HepG2 (cell line): ENCODE results near the gene MTA3. TPM values are rescaled to one million over a fixed set of nuclear protein-coding genes. Genes with fewer than 3 reads are reported as not detected.

Experiments
- GATA4 ChIP-seq: sonication (generic); IDR thresholded peaks from 2 replicates; pipeline ENCODE4 v1.6.1; 2016; ENCODE audit warnings: antibody characterized with exemption, low read depth, borderline replicate concordance
- ISL2 ChIP-seq: sonication (generic); formaldehyde crosslinking; IDR thresholded peaks from 2 replicates; pipeline ENCODE4 v1.5.0; 2020; ENCODE audit warnings: missing genetic modification reagents
- KAT8 ChIP-seq: IDR thresholded peaks from 2 replicates; pipeline ENCODE4 v1.6.1; 2016; ENCODE audit warnings: missing genetic modification reagents, missing compliant biosample characterization
- KDM5B ChIP-seq: sonication (generic); formaldehyde crosslinking; IDR thresholded peaks from 2 replicates; pipeline ENCODE4 v1.4.0; 2020; ENCODE audit warnings: missing genetic modification reagents, mild to moderate bottlenecking, borderline replicate concordance
- MAFK ChIP-seq, 2 experiments: IDR thresholded peaks in 1 of 2; conservative IDR thresholded peaks in 1 of 2; 2 replicates each; pipeline ENCODE4 v1.6.1; 2011; ENCODE audit warnings: improper control_type of control experiment in 2 of 2, low read length in 2 of 2
- MIER3 ChIP-seq: IDR thresholded peaks from 2 replicates; pipeline ENCODE4 v1.6.1; 2016; ENCODE audit warnings: missing compliant biosample characterization, borderline replicate concordance
- NRL ChIP-seq: sonication (generic); formaldehyde crosslinking; IDR thresholded peaks from 2 replicates; pipeline ENCODE4 v1.5.0; 2020; ENCODE audit warnings: missing genetic modification reagents, mild to moderate bottlenecking, moderate library complexity, borderline replicate concordance
- SMC3 ChIP-seq: IDR thresholded peaks from 2 replicates; pipeline ENCODE4 v1.6.1; 2011; ENCODE audit warnings: low read length, improper control_type of control experiment
- ZNF124 ChIP-seq: sonication (generic); formaldehyde crosslinking; IDR thresholded peaks from 2 replicates; pipeline ENCODE4 v1.4.0; 2020; ENCODE audit warnings: missing genetic modification reagents
- ZNF354B ChIP-seq: sonication (generic); formaldehyde crosslinking; IDR thresholded peaks from 2 replicates; pipeline ENCODE4 v1.8.0; 2022; ENCODE audit warnings: mild to moderate bottlenecking, missing genetic modification reagents
- ZNF44 ChIP-seq: sonication (generic); formaldehyde crosslinking; IDR thresholded peaks from 2 replicates; pipeline ENCODE4 v1.5.1; 2020; ENCODE audit warnings: mild to moderate bottlenecking, missing genetic modification reagents
- ZNF891 ChIP-seq: sonication (generic); formaldehyde crosslinking; IDR thresholded peaks from 2 replicates; pipeline ENCODE4 v1.5.0; 2020; ENCODE audit warnings: mild to moderate bottlenecking, missing genetic modification reagents
- polyA plus RNA-seq, 8 experiments: library from polyadenylated mRNA; depleted of rRNA in 3 of 8; stranded (reverse) in 7 of 8; unstranded in 1 of 8; fragments of >200 nt; fragmentation: Illumina TruSeq in 4 of 8; extraction: Trizol in 4 of 8; gene quantifications; 2 replicates each; pipeline versions ENCODE4 v1.2.1 to v1.2.3, GENCODE V29; 2011 to 2016; ENCODE audit warnings: low read depth in 4 of 8, missing spikeins in 1 of 8, mixed read lengths in 1 of 8; ENCODE audit not compliant: insufficient read depth in 1 of 8
- total RNA-seq, 5 experiments: library from RNA; depleted of rRNA; stranded (reverse); fragments of >200 nt; fragmentation: Illumina TruSeq; extraction: Trizol; gene quantifications; 2 replicates each; pipeline ENCODE4 v1.2.3, GENCODE V29; 2016; ENCODE audit warnings: low read depth in 1 of 5
- TF ChIP-seq, protein P1 (sequence below), 2 experiments: sonication (generic) in 1 of 2; formaldehyde crosslinking in 1 of 2; IDR thresholded peaks; 2 replicates each; pipeline versions ENCODE4 v1.5.1 to v1.6.1; 2011 to 2020; ENCODE audit warnings: borderline replicate concordance in 1 of 2, low read depth in 1 of 2, low read length in 1 of 2, mild to moderate bottlenecking in 1 of 2, missing genetic modification reagents in 1 of 2, moderate library complexity in 1 of 2
- TF ChIP-seq, protein P2 (sequence below): sonication (generic); formaldehyde crosslinking; IDR thresholded peaks from 2 replicates; pipeline ENCODE4 v1.4.0; 2020; ENCODE audit warnings: mild to moderate bottlenecking, missing genetic modification reagents
- TF ChIP-seq, protein P3 (sequence below): sonication (generic); formaldehyde crosslinking; IDR thresholded peaks from 2 replicates; pipeline ENCODE4 v1.8.1; 2023; ENCODE audit warnings: missing genetic modification reagents, mild to moderate bottlenecking, borderline replicate concordance
- TF ChIP-seq, protein P4 (sequence below): IDR thresholded peaks from 2 replicates; pipeline ENCODE4 v1.6.1; 2016; ENCODE audit warnings: mild to moderate bottlenecking
- TF ChIP-seq, protein P5 (sequence below): sonication (generic); formaldehyde crosslinking; IDR thresholded peaks from 2 replicates; pipeline ENCODE4 v1.4.0; 2020; ENCODE audit warnings: missing genetic modification reagents, borderline replicate concordance
- TF ChIP-seq, protein P6 (sequence below): sonication (generic); formaldehyde crosslinking; IDR thresholded peaks from 2 replicates; pipeline ENCODE4 v1.8.0; 2022; ENCODE audit warnings: missing genetic modification reagents, mild to moderate bottlenecking, inconsistent platforms, borderline replicate concordance

Gene MTA3
- total and polyA plus RNA-seq, 2 of the 13 experiments (the other 11 are each of a cell fraction or from before 2014, with no cell fraction given): 48.8 to 77.8 TPM

DNA sequence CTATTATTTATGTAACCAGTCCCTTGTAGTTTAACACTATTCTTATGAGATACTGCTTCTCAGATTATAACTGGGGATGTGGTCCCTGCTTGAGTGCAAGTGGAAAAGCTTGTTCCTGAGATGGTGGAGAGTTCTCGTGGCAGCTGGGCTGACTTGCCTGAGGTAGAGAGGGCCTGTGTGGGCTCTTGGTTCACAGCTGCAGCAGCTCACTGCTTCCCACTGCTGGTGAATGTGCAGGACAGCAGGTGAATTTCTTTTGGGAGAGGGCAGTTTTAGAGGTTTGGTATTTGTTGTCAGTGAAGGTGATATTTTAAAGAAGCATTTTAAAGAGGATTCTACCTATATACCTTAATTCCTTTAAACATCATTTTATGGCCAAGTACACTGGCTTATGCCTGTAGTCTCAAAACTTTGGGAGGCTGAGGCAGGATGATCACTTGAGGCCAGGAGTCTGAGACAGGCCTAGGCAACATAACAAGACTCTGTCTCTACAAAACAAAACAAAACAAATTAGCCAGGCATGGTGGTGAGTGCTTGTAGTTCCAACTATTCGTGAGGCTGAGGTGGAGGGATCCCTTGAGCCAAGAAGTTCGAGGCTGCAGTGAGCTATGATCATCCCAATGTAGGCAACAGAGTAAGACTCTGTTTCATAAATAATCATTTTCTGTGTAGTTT lies 94.8 kb downstream of the MTA3 start (continued):
- TF ChIP-seq, protein P1, sequence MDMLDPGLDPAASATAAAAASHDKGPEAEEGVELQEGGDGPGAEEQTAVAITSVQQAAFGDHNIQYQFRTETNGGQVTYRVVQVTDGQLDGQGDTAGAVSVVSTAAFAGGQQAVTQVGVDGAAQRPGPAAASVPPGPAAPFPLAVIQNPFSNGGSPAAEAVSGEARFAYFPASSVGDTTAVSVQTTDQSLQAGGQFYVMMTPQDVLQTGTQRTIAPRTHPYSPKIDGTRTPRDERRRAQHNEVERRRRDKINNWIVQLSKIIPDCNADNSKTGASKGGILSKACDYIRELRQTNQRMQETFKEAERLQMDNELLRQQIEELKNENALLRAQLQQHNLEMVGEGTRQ (IDR thresholded peaks at IDR 0.05; ENCODE audit: low read depth, low read length): no peak
- TF ChIP-seq, protein P1 (CRISPR knock-in tag; IDR thresholded peaks at IDR 0.05; ENCODE audit: borderline replicate concordance): no peak
- TF ChIP-seq, protein P2, sequence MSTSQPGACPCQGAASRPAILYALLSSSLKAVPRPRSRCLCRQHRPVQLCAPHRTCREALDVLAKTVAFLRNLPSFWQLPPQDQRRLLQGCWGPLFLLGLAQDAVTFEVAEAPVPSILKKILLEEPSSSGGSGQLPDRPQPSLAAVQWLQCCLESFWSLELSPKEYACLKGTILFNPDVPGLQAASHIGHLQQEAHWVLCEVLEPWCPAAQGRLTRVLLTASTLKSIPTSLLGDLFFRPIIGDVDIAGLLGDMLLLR (CRISPR knock-in tag): no peak
- TF ChIP-seq GATA4 (no peak), ZNF354B (CRISPR knock-in tag) (no peak), SMC3 (peak; percentile 99), ISL2 (0 out of 2 replicates have a peak, but pooled peaks have one; percentile 16), ZNF124 (peak; percentile 82; the same call in 1 of the 2 replicates), MAFK (conservative IDR thresholded peaks at IDR 0.05 in 1 of 2, IDR thresholded peaks at IDR 0.05 in 1 of 2; ENCODE audit: low read length in 2 of 2) (no peak), ZNF891 (no peak), ZNF44 (CRISPR knock-in tag) (no peak), KAT8 (CRISPR knock-in tag) (peak; percentile 63), MIER3 (CRISPR knock-in tag) (no peak), KDM5B (CRISPR knock-in tag) (no peak), NRL (CRISPR knock-in tag) (no peak)
- TF ChIP-seq, protein P3, sequence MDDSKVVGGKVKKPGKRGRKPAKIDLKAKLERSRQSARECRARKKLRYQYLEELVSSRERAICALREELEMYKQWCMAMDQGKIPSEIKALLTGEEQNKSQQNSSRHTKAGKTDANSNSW (CRISPR knock-in tag): no peak
- TF ChIP-seq, protein P4, sequence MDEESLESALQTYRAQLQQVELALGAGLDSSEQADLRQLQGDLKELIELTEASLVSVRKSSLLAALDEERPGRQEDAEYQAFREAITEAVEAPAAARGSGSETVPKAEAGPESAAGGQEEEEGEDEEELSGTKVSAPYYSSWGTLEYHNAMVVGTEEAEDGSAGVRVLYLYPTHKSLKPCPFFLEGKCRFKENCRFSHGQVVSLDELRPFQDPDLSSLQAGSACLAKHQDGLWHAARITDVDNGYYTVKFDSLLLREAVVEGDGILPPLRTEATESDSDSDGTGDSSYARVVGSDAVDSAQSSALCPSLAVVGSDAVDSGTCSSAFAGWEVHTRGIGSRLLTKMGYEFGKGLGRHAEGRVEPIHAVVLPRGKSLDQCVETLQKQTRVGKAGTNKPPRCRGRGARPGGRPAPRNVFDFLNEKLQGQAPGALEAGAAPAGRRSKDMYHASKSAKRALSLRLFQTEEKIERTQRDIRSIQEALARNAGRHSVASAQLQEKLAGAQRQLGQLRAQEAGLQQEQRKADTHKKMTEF: peak; percentile 37; the same call in 1 of the 2 replicates
- TF ChIP-seq, protein P5, sequence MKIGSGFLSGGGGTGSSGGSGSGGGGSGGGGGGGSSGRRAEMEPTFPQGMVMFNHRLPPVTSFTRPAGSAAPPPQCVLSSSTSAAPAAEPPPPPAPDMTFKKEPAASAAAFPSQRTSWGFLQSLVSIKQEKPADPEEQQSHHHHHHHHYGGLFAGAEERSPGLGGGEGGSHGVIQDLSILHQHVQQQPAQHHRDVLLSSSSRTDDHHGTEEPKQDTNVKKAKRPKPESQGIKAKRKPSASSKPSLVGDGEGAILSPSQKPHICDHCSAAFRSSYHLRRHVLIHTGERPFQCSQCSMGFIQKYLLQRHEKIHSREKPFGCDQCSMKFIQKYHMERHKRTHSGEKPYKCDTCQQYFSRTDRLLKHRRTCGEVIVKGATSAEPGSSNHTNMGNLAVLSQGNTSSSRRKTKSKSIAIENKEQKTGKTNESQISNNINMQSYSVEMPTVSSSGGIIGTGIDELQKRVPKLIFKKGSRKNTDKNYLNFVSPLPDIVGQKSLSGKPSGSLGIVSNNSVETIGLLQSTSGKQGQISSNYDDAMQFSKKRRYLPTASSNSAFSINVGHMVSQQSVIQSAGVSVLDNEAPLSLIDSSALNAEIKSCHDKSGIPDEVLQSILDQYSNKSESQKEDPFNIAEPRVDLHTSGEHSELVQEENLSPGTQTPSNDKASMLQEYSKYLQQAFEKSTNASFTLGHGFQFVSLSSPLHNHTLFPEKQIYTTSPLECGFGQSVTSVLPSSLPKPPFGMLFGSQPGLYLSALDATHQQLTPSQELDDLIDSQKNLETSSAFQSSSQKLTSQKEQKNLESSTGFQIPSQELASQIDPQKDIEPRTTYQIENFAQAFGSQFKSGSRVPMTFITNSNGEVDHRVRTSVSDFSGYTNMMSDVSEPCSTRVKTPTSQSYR: no peak
- TF ChIP-seq, protein P6, sequence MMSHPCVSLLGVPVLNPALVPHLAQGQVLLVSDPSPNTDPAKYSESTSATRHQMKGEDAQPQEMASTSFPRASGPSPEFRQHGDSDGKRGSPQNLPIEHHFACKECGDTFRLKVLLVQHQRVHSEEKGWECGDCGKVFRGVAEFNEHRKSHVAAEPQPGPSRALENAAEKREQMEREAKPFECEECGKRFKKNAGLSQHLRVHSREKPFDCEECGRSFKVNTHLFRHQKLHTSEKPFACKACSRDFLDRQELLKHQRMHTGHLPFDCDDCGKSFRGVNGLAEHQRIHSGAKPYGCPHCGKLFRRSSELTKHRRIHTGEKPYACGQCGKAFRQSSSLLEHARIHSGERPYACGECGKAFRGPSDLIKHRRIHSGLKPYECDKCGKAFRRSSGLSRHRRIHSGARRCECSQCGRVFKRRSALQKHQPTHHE (CRISPR knock-in tag): no peak
